KMS-11 (cell line): Measurements from ENCODE around the gene NCS1.

Experiments
- H2AFZ ChIP-seq: fragments of 200-600 bp; sonication (generic); 2 replicates; pipeline ENCODE4 v1.6.1; 2016; ENCODE audit warnings: antibody characterized with exemption, mixed run types, low read depth
- H3K27ac ChIP-seq: fragments of 200-600 bp; sonication (generic); 2 replicates; pipeline ENCODE4 v1.6.1; 2016; ENCODE audit warnings: mild to moderate bottlenecking, mixed run types
- H3K27me3 ChIP-seq: fragments of 200-600 bp; sonication (generic); 2 replicates; pipeline ENCODE4 v1.6.1; 2017; ENCODE audit warnings: mild to moderate bottlenecking, low read depth, mixed run types, moderate library complexity; ENCODE audit not compliant: insufficient read depth
- H3K36me3 ChIP-seq: fragments of 200-600 bp; sonication (generic); 2 replicates; pipeline ENCODE4 v1.6.1; 2017; ENCODE audit warnings: mild to moderate bottlenecking, mixed run types; ENCODE audit not compliant: insufficient read depth
- H3K4me1 ChIP-seq: fragments of 200-600 bp; sonication (generic); 2 replicates; pipeline ENCODE4 v1.6.1; 2016; ENCODE audit warnings: mild to moderate bottlenecking, low read depth, mixed run types; ENCODE audit not compliant: poor library complexity, severe bottlenecking
- H3K4me2 ChIP-seq: fragments of 200-600 bp; sonication (generic); 2 replicates; pipeline ENCODE4 v1.7.0; 2016; ENCODE audit warnings: mild to moderate bottlenecking, mixed run types
- H3K4me3 ChIP-seq: fragments of 200-600 bp; sonication (generic); IDR thresholded peaks from 2 replicates; pipeline ENCODE4 v1.6.1; 2017; ENCODE audit warnings: low read depth, low read length, mixed read lengths; ENCODE audit not compliant: insufficient read depth
- H3K79me2 ChIP-seq: fragments of 200-600 bp; sonication (generic); 2 replicates; pipeline ENCODE4 v1.6.1; 2016; ENCODE audit warnings: low read depth, mixed run types; ENCODE audit not compliant: insufficient read depth
- H3K9ac ChIP-seq: fragments of 200-600 bp; sonication (generic); 2 replicates; pipeline ENCODE4 v1.6.1; 2016; ENCODE audit warnings: mild to moderate bottlenecking, mixed run types
- H4K20me1 ChIP-seq: fragments of 200-600 bp; sonication (generic); 2 replicates; pipeline ENCODE4 v1.6.1; 2016; ENCODE audit warnings: mild to moderate bottlenecking, mixed run types; ENCODE audit not compliant: insufficient read depth
- TF ChIP-seq, protein P1 (sequence below): fragments of 200-600 bp; sonication (generic); conservative IDR thresholded peaks from 2 replicates; pipeline ENCODE4 v1.6.1; 2017; ENCODE audit warnings: low read depth, mild to moderate bottlenecking, antibody characterized with exemption, low read length, moderate library complexity, mixed read lengths

Gene NCS1

GRCh38 chr9:130157079-130157478 lies 15.1 kb upstream of the NCS1 start:
- H3K9ac ChIP-seq, result no peak overlapping the region
- H3K4me2 ChIP-seq, result no peak overlapping the region
- H3K4me3 ChIP-seq, result no peak overlapping the region
- no peaks in the 10 kb centered on the region for H4K20me1 ChIP-seq
- TF ChIP-seq, protein P1, sequence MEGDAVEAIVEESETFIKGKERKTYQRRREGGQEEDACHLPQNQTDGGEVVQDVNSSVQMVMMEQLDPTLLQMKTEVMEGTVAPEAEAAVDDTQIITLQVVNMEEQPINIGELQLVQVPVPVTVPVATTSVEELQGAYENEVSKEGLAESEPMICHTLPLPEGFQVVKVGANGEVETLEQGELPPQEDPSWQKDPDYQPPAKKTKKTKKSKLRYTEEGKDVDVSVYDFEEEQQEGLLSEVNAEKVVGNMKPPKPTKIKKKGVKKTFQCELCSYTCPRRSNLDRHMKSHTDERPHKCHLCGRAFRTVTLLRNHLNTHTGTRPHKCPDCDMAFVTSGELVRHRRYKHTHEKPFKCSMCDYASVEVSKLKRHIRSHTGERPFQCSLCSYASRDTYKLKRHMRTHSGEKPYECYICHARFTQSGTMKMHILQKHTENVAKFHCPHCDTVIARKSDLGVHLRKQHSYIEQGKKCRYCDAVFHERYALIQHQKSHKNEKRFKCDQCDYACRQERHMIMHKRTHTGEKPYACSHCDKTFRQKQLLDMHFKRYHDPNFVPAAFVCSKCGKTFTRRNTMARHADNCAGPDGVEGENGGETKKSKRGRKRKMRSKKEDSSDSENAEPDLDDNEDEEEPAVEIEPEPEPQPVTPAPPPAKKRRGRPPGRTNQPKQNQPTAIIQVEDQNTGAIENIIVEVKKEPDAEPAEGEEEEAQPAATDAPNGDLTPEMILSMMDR, result no peak
- H3K27ac ChIP-seq, result no peak overlapping the region
- H2AFZ ChIP-seq, result no peak overlapping the region
- no peaks in the 10 kb centered on the region for H3K36me3 ChIP-seq
- no peaks in the 10 kb centered on the region for H3K27me3 ChIP-seq
- no peaks in the 10 kb centered on the region for H3K79me2 ChIP-seq
- no peaks in the 10 kb centered on the region for H3K4me1 ChIP-seq

GRCh38 chr9:130158001-130158400 lies 14.2 kb upstream of the NCS1 start:
- no peak overlapping the region for H3K9ac ChIP-seq

GRCh38 chr9:130159057-130159456 lies 13.1 kb upstream of the NCS1 start:
- no peaks in the 10 kb centered on the region for H3K4me1 ChIP-seq
- H3K4me3 ChIP-seq, result no peak overlapping the region
- TF ChIP-seq, protein P1, result no peak
- H3K36me3 ChIP-seq, result no peaks in the 10 kb centered on the region
- H3K27me3 ChIP-seq, result no peaks in the 10 kb centered on the region
- no peaks in the 10 kb centered on the region for H3K79me2 ChIP-seq
- no peaks in the 10 kb centered on the region for H4K20me1 ChIP-seq
- H3K9ac ChIP-seq, result no peak overlapping the region
- H3K4me2 ChIP-seq, result no peak overlapping the region
- H2AFZ ChIP-seq, result no peak overlapping the region
- H3K27ac ChIP-seq, result no peak overlapping the region

More at GRCh38 chr9:130158001-130158400, 14.2 kb upstream of the NCS1 start:
- H3K4me1 ChIP-seq, result no peaks in the 10 kb centered on the region
- no peaks in the 10 kb centered on the region for H3K36me3 ChIP-seq
- no peak overlapping the region for H2AFZ ChIP-seq
- no peak overlapping the region for H3K4me2 ChIP-seq
- H3K4me3 ChIP-seq, result no peak overlapping the region
- H3K27me3 ChIP-seq, result no peaks in the 10 kb centered on the region
- TF ChIP-seq, protein P1, result no peak
- no peak overlapping the region for H3K27ac ChIP-seq
- no peaks in the 10 kb centered on the region for H3K79me2 ChIP-seq
- H4K20me1 ChIP-seq, result no peaks in the 10 kb centered on the region

- Histone ChIP-seq H3K79me2 (no peaks in the 10 kb centered on the region), H3K36me3 (no peaks in the 10 kb centered on the region), H3K4me1 (no peaks in the 10 kb centered on the region), H3K27me3 (no peaks in the 10 kb centered on the region), H2AFZ (no peak overlapping the region), H4K20me1 (no peaks in the 10 kb centered on the region), H3K4me2 (no peak overlapping the region), H3K4me3 (no peak overlapping the region), H3K27ac (no peak overlapping the region), H3K9ac (no peak overlapping the region)
- TF ChIP-seq, protein P1, result no peak
Measured at GRCh38 chr9:130159915-130160670, 12.1 kb upstream of the NCS1 start.
